NOMO-1 treated with DMSO at 0.1 percent for 48 hours (cell line): ENCODE data around the gene CBLIF.
A peak's percentile ranks its signal among the peaks of the same experiment; 100 is the strongest.
"Not testable (repeated sequence)": the region's sequence is repeated elsewhere in the genome, so short reads cannot be mapped to it uniquely, and the experiment has no call there.

Experiments
- DNase-seq: peaks from one replicate; lab custom pipeline; 2025; ENCODE audit not compliant: unreplicated experiment; lab: John Stamatoyannopoulos, UW

Gene CBLIF

DNA sequence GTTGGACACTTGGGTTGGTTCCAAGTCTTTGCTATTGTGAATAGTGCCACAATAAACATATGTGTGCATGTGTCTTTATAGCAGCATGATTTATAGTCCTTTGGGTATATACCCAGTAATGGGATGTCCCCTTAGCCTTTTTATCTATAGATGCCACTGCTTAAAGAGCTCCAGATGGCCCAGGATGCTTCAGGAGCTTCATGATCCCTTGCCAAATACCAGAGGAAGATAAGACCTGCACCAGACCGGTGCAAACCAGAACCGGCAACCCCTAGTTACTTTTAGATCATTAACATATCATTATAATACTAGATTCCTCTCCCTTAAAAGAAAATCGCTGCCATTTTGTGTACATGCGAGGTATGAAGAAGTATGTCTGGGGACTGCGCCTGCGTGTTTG, 3.1 kb upstream of the CBLIF start:
- DNase-seq = not testable (repeated sequence)

DNA sequence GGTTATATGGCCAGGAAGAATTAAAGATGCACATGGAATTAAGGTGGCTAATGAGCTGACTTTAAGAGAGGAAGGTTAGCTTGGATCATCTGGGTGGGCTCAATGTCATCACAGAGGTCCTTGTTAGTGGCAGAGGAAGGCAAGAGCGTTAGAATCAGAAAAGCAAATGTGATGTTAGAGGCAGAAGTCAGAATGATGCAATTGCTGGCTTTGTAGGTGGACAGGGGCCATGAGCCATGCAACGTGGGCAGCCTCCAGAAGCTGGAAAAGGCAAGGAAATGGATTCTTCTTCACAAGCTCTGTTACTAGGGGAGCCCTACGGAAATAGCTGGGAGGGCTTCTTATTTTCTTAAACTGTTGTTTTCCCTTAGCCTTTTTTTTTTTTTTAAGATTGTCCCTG, 2.3 kb upstream of the CBLIF start:
- no peak for DNase-seq

DNA sequence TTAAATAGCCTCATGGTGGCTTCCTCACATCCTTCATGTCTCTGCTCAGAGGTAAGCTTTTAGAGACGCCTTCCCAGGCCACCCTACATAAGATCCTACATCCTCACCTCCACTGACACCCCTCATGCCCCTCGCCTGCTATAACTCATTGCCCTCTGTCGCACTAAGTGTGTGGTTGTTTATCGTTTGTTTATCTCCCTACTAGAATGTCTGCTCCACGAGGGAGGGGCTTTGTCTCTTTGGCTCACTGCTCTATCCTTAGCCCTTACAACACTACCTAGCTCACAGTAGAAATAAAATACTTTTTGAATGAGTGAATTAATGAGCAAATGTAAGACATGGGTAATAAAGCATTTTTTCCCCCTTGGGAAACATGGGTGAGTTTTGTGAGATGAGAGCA, 1.3 kb upstream of the CBLIF start:
- DNase-seq = no peak

DNA sequence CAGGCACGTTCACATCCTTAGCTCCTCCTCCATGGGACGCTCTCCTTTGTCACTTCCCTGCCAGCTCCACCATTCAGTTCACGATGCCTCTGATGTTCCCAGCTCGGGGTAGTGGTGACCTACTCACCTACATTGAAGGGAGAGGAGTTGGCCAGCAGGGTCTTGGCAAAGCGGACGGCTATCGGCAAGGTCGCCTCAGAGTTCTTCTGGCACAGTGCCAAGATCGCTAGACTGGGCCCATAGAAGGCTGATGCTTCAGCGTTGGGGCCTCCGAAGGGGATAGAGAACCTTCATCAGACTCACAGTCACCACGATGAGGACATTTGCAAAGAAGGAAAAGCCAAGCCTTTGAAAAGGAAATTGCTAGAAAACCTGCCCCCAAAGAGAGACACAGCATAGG, 3.0 kb downstream of the CBLIF start:
- DNase-seq = no peak

DNA sequence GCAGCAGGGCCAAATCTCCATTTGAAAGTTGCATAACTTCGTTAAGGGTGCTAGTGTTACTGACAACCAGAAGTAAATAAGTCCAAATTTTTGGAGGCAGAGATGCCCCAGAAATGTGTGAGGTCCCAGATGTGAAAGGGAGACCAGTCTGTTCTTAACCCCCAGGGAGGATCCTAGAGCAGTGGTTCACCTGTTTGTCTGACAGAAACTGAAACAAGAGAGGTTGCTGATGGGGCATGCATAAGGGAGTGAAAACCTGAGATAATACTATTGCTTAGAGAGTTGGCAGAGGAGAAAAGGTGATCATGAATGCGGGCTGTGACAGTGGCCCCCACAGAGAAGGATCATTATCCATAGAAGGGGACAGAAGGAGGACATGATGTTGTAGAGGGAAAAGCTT, 3.8 kb downstream of the CBLIF start:
- no peak for DNase-seq

- DNase-seq = no peak
These were observed 5.7 kb downstream of the CBLIF start for GRCh38 chr11:59839615-59840014.

DNA sequence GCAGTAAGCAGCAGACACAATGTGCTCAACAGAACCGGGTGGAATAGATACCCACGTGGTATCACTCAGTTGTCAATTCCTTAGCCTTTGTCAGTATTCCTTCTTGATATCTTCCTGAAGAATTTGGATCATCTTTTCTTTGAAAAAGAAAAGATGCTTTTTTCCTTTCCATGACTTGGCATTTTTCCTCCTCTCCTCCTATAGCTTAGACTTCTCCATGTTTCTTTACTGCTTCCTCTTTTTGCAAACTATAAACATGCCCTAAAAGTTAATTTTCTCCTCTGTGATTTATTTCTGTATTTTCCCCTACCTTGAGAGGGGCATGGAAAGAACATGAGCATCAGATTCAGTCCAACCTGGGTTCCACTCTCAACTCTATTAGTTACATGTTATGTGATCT, 11.7 kb downstream of the CBLIF start:
- DNase-seq = peak; percentile 40

- DNase-seq = peak; percentile 40
These were observed 15.9 kb downstream of the CBLIF start for GRCh38 chr11:59829358-59829757.

DNA sequence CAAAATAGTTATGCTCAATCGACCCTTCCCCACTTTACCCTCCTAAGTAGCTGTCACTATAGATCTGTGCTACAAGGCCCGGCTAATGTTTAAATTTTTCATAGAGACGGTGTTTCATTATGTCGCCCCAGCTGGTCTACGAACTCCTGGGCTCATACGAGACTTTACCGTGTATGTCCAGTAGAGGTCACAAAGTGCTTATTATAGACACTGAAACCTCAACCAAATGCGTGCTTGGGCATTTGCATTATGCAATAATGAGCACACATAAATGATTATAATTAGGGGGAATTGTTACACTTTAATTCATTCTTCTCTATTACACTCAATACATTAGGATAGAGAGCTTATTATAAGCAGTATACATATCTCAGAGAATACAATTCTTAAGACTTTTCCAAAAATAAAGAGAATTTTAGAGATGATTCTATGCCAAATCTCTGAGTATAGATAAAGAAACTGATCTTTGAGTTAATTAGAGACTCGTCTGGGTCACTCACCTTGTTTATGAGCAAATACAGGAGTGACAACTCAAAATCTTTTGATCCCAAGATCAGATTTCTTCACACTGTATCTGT, 22.2 kb downstream of the CBLIF start:
- peak; percentile 85 for DNase-seq

DNA sequence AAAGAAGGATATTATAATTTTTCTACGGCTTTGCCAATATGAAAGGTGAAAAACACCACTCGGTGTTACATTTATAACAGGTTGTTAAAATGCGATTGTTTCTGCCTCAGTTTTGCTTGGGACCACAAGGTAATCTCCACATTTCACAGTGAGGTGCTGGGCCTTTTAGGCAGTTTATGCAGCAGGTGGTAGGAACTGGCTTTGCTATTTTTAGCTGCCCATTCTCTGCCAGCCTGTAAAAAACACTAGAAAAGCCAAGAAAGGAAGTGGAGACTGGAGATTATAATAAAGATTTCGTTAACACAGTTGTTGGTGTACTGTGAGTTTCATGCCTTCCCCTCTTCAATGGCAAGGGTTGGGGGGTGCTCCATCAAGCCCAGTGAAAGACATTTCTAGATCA, 26.7 kb downstream of the CBLIF start:
- DNase-seq = peak; percentile 64

GRCh38 chr11:59816434-59816833, 28.9 kb downstream of the CBLIF start:
- not testable (repeated sequence) for DNase-seq

GRCh38 chr11:59815754-59816153, 29.5 kb downstream of the CBLIF start:
- no peak for DNase-seq

- DNase-seq = peak; percentile 39
These were observed 31.3 kb downstream of the CBLIF start for GRCh38 chr11:59814021-59814420.

DNA sequence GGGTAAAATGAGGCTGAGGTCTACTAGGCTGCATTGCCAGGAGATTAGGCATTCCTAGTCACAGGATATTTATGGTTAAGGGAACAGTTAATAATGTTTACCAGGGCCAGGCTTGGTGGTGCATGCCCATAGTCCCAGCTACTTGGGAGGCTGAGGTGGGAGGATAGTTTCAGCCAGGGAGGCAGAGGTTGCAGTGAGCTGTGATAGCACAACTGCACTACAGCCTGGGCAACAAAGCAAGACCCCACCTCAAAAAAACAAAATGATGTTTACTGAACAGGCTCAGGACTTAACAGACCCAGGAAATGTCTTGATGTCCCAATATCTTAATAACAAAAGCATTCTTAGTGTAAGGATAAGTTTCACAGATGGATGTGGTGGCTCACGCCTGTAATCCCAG, 31.9 kb downstream of the CBLIF start:
- DNase-seq = no peak

GRCh38 chr11:59812220-59812619, 33.1 kb downstream of the CBLIF start:
- no peak for DNase-seq

DNA sequence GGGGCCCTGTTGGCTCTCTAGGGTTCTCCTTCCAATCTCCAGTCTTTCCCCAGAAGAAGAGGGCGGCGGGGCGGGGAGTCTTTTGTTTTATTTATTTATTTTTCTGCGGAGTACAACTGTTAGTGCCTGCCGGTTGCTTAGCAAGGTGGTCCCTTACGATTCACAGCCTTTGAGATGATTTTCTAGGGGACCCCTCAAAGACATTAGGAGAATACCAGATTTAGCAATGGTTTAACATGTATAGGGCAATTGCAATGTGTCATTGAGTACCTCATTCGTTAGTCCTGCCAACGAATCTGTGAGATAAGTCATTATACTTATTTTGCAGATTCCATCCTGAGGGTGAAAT, 34.4 kb downstream of the CBLIF start:
- no peak for DNase-seq

DNA sequence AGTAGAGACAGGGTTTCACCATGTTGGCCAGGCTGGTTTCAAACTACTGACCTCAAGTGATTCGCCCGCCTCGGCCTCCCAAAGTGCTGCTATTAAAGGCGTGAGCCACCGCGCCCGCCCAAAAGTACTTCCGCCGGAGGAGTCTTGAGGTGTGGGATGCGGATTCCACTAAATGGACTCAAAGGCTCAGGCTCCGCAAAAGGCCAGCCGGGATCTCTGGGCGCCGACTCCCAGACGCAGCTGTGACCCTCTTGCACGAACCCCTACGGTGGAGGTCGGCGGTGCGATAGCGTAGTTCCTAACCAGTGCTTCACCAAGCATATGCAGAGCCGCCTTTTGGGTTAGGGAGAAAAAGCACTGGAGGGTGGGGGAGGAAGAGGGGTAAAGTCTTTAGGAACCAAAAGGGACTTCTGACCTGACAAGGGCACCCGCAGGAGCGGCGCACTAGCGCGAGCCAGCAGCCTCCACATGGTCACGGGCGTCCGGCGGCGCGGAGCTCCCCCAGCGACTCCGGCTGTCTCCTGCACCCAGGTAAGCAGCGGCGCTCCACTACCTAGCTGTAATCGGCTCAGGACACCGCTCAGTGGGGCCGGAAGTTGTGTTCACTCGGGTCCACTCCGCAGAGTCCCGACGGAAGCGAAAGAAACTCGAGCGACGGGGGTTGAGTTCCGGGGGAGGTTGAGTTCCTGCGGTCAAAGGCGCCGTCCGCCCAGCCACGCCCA, 34.9 kb downstream of the CBLIF start, which contains the start of gene MRPL16:
MRPL16 (minus strand) TSS at position 590 of the 722 bp plus-strand sequence; CDS start at position 470, 120 bp downstream.
- DNase-seq = peak; percentile 92

DNA sequence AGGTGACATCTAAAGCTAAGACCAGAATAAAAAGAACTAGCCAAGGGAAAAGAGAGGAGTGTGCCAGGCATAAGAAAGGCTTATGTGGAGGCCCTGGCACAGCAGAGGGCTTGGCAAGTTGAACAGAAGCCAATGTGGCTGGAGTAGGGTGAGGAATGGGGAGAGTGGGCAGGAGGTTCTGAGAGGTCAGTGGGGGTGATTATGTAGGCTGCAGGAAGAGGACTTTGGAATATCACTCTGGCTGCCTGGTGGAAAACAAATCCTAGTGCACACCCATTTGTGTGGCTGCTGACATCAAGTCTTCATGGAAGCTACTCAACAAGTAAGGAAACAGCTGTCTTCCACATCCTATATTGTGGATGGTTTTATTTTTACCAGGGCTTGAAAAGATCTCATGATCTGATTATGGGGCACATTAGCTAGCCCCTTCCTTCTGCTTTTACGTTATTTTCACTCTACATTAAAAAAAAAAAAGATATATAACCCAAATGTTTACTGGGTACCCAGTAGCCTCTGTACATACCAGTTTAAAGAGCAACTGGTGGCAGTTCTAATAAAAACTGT, 38.2 kb downstream of the CBLIF start:
- no peak for DNase-seq

DNA sequence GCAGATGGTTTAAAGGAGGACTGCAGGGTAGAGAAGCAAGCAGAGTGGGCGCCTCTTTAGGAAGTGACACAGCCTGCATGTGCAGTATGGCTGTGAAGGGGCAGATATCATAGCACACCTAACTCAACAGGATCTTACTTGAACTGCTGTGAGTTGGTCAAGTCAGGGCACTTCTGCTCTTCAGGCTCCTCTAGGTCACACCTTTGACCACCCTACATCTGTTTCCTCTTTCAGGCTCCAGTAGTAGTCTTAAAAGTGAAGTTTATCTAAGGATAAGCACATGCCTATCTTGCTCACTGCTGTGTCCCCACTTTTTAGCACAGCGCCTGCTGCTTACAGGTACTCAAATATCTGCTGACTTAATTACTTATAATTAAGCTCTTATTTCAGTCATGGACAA, 41.2 kb downstream of the CBLIF start:
- DNase-seq = no peak

- peak; percentile 58 for DNase-seq
These were observed 42.6 kb downstream of the CBLIF start for GRCh38 chr11:59802639-59803176.

DNA sequence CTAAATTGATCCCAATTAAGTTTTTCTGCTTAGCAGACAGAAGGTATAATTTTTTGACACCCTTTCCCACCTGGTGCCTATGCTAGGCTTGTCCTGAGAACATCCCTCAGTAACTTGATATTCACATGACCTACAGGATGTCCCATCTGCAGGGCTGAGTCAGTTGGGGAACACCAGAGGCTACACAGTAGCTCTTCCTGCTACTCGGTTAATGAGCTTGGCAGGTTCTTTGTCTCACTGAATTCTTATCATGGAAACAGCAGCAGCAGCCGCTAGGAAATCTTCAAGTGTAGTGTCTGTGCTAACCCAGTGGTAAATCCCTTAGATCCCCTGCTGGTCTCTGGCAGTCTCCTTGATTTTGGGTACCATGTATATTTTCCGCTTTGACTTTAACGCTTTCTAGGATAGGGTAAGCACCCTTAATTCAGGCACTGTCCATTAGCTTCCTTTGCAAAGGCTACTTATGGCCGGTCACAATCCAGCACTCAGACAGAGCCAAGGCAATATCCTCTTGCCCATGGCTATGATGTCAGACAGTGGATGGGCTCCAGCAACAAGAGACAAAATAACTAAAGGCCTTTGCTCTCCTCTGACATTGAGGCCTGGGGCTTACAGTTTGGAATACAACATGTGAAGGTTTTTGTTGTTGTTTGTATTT, 43.2 kb downstream of the CBLIF start:
- no peak for DNase-seq
